SH-SY5Y (cell line): Measurements from ENCODE around the gene RRAD.

Experiments used
- GATA2 ChIP-seq: IDR thresholded peaks from 2 replicates; pipeline ENCODE4 v1.6.1; 2011; ENCODE audit warnings: mild to moderate bottlenecking, low read depth, low read length
- GATA3 ChIP-seq: IDR thresholded peaks from 2 replicates; pipeline ENCODE4 v1.6.1; 2011; ENCODE audit warnings: low read depth, mild to moderate bottlenecking, low read length, moderate library complexity

DNA sequence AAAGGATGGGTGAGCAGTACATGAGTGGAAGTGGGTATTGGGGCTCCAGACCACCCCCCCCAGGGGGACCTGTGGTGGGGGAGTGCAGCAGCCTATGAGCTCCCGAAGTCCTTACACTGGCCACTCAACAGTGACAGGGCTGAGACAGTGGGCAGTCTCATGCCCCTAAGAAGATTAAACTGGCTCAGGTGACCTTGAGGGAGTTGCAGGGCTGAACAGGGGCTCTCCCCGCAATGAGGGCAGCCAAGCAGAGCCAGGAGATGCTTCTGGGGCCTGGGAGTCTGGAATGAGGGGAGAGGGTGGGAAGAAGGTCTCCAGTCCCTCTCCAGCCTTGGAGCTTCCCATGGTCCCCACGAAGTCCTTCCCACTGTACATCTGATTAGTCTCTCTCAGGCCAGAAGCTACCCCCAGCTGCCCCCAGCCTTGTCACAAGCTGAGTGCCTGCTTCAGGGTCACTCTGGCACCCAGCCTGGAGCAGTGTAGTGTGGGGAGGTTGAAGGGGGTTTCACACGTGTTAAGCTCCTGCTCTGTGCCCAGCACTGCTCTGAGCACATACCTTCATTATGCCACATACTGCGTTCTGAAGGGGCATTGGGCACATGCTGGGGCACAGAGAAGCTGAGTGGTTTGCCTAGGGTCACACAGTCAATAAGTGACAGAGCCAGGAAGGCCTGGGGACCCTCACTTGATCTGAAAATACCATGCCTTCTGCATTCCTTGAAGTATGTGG lies 5.6 kb downstream of the RRAD start:
- TF ChIP-seq GATA2 (no peak), GATA3 (no peak)
